SK-N-SH treated with all-trans-retinoic acid at 6 μM for 48 hours (cell line): ENCODE results near the gene TTC3.

Experiments used
- ARNTL ChIP-seq: fragments of 450-650 bp; formaldehyde crosslinking; IDR thresholded peaks from 2 replicates; pipeline ENCODE4 v1.5.0; 2020; ENCODE audit warnings: low read depth, mild to moderate bottlenecking, moderate library complexity, borderline replicate concordance
- BACH2 ChIP-seq: fragments of 250-450 bp; sonication (Bioruptor Pico); IDR thresholded peaks from 2 replicates; pipeline ENCODE4 v1.9.0; 2021; ENCODE audit warnings: mild to moderate bottlenecking, borderline replicate concordance
- ISL1 ChIP-seq: fragments of 250-450 bp; sonication (Bioruptor Pico); IDR thresholded peaks from 2 replicates; pipeline ENCODE4 v2.1.2; 2022; ENCODE audit warnings: mild to moderate bottlenecking, moderate library complexity
- ZNF70 ChIP-seq: fragments of 450-650 bp; formaldehyde crosslinking; IDR thresholded peaks from 2 replicates; pipeline ENCODE4 v1.5.0; 2020; ENCODE audit warnings: mild to moderate bottlenecking, moderate library complexity
- TF ChIP-seq, protein P1 (sequence below): fragments of 250-450 bp; sonication (Bioruptor Pico); IDR thresholded peaks from 2 replicates; pipeline ENCODE4 v1.8.0; 2020; ENCODE audit warnings: mild to moderate bottlenecking, moderate library complexity, borderline replicate concordance
- TF ChIP-seq, protein P2 (sequence below): fragments of 250-450 bp; sonication (Bioruptor Pico); IDR thresholded peaks from 2 replicates; pipeline ENCODE4 v1.5.1; 2020; ENCODE audit warnings: low read depth, mild to moderate bottlenecking, moderate library complexity

DNA sequence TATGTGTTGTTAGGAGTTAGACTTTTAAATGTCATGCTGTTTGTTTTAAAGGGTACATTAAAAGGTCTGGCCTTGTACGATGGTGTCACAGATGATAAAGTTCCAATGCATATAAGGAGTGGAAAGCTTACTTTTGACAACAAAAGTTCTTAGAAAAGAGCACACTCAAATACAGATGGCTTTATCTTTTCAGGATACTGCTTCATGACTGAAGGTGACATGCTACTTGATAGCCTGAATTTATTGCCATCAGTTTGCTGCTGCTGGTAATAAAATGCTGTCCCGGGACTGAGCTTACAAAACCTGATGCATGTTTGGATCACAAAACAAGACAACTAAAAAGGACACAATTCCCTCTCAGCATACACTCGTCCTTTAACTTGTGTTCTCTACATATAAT, 84.9 kb downstream of the TTC3 start:
- TF ChIP-seq, protein P1, sequence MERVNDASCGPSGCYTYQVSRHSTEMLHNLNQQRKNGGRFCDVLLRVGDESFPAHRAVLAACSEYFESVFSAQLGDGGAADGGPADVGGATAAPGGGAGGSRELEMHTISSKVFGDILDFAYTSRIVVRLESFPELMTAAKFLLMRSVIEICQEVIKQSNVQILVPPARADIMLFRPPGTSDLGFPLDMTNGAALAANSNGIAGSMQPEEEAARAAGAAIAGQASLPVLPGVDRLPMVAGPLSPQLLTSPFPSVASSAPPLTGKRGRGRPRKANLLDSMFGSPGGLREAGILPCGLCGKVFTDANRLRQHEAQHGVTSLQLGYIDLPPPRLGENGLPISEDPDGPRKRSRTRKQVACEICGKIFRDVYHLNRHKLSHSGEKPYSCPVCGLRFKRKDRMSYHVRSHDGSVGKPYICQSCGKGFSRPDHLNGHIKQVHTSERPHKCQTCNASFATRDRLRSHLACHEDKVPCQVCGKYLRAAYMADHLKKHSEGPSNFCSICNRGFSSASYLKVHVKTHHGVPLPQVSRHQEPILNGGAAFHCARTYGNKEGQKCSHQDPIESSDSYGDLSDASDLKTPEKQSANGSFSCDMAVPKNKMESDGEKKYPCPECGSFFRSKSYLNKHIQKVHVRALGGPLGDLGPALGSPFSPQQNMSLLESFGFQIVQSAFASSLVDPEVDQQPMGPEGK (CRISPR knock-in tag) = no peak
- TF ChIP-seq ARNTL = no peak
- TF ChIP-seq ZNF70 (CRISPR knock-in tag) = no peak
- no peak for TF ChIP-seq ISL1 (CRISPR knock-in tag)
- TF ChIP-seq, protein P2, sequence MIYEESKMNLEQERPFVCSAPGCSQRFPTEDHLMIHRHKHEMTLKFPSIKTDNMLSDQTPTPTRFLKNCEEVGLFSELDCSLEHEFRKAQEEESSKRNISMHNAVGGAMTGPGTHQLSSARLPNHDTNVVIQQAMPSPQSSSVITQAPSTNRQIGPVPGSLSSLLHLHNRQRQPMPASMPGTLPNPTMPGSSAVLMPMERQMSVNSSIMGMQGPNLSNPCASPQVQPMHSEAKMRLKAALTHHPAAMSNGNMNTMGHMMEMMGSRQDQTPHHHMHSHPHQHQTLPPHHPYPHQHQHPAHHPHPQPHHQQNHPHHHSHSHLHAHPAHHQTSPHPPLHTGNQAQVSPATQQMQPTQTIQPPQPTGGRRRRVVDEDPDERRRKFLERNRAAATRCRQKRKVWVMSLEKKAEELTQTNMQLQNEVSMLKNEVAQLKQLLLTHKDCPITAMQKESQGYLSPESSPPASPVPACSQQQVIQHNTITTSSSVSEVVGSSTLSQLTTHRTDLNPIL (CRISPR knock-in tag) = no peak
- no peak for TF ChIP-seq BACH2 (CRISPR knock-in tag)
